Measurements from ENCODE around the gene CLEC19A.

CLEC19A gene

GRCh38 chr16:19274165-19274797 is 11.2 kb upstream of the CLEC19A start:
- H3K27me3 ChIP-seq (ENCODE audit: insufficient read depth, low read depth): no peaks in the 10 kb centered on the region
- no peak overlapping the region for H3K4me2 ChIP-seq
- no peaks in the 10 kb centered on the region for H3K36me3 ChIP-seq (ENCODE audit: insufficient read depth)
- no peak for TF ChIP-seq CTCF (conservative IDR thresholded peaks at IDR 0.05; ENCODE audit: low read depth, low read length)
- H4K20me1 ChIP-seq (ENCODE audit: insufficient read depth): no peaks in the 10 kb centered on the region
- H3K4me1 ChIP-seq (ENCODE audit: low read depth, poor library complexity, severe bottlenecking): no peaks in the 10 kb centered on the region
- H3K27ac ChIP-seq: no peak overlapping the region
- no peaks in the 10 kb centered on the region for H3K79me2 ChIP-seq (ENCODE audit: insufficient read depth, low read depth)
- H3K9ac ChIP-seq: no peak overlapping the region
- no peak overlapping the region for H2AFZ ChIP-seq (ENCODE audit: low read depth)
- no peak overlapping the region for H3K4me3 ChIP-seq (IDR thresholded peaks at IDR 0.05; ENCODE audit: insufficient read depth, low read depth, low read length)

GRCh38 chr16:19278403-19278802 is 7.1 kb upstream of the CLEC19A start:
- TF ChIP-seq CTCF (conservative IDR thresholded peaks at IDR 0.05; ENCODE audit: low read depth, low read length): no peak

GRCh38 chr16:19281246-19281645 is 4.3 kb upstream of the CLEC19A start:
- H3K79me2 ChIP-seq (ENCODE audit: insufficient read depth, low read depth): no peaks in the 10 kb centered on the region

More at GRCh38 chr16:19278403-19278802, 7.1 kb upstream of the CLEC19A start:
- Histone ChIP-seq H3K4me2 (no peak overlapping the region), H3K9ac (no peak overlapping the region), H3K4me3 (IDR thresholded peaks at IDR 0.05; ENCODE audit: insufficient read depth, low read depth, low read length) (no peak overlapping the region), H4K20me1 (ENCODE audit: insufficient read depth) (no peaks in the 10 kb centered on the region), H3K36me3 (ENCODE audit: insufficient read depth) (no peaks in the 10 kb centered on the region), H3K79me2 (ENCODE audit: insufficient read depth, low read depth) (no peaks in the 10 kb centered on the region), H3K4me1 (ENCODE audit: low read depth, poor library complexity, severe bottlenecking) (no peaks in the 10 kb centered on the region), H2AFZ (ENCODE audit: low read depth) (no peak overlapping the region), H3K27me3 (ENCODE audit: insufficient read depth, low read depth) (no peaks in the 10 kb centered on the region), H3K27ac (no peak overlapping the region)

GRCh38 chr16:19282101-19282500 is 3.4 kb upstream of the CLEC19A start:
- Histone ChIP-seq H3K4me3 (IDR thresholded peaks at IDR 0.05; ENCODE audit: insufficient read depth, low read depth, low read length) (no peak overlapping the region), H3K4me2 (no peak overlapping the region)

More at GRCh38 chr16:19281246-19281645, 4.3 kb upstream of the CLEC19A start:
- H3K27me3 ChIP-seq (ENCODE audit: insufficient read depth, low read depth): no peaks in the 10 kb centered on the region
- H3K27ac ChIP-seq: no peak overlapping the region
- no peak overlapping the region for H2AFZ ChIP-seq (ENCODE audit: low read depth)
- no peaks in the 10 kb centered on the region for H3K4me1 ChIP-seq (ENCODE audit: low read depth, poor library complexity, severe bottlenecking)
- H3K4me3 ChIP-seq (IDR thresholded peaks at IDR 0.05; ENCODE audit: insufficient read depth, low read depth, low read length): no peak overlapping the region
- no peak overlapping the region for H3K4me2 ChIP-seq
- no peaks in the 10 kb centered on the region for H3K36me3 ChIP-seq (ENCODE audit: insufficient read depth)
- H4K20me1 ChIP-seq (ENCODE audit: insufficient read depth): no peaks in the 10 kb centered on the region
- no peak for TF ChIP-seq CTCF (conservative IDR thresholded peaks at IDR 0.05; ENCODE audit: low read depth, low read length)
- H3K9ac ChIP-seq: no peak overlapping the region

More at GRCh38 chr16:19282101-19282500, 3.4 kb upstream of the CLEC19A start:
- no peaks in the 10 kb centered on the region for H3K79me2 ChIP-seq (ENCODE audit: insufficient read depth, low read depth)
- H3K4me1 ChIP-seq (ENCODE audit: low read depth, poor library complexity, severe bottlenecking): no peaks in the 10 kb centered on the region
- no peaks in the 10 kb centered on the region for H3K27me3 ChIP-seq (ENCODE audit: insufficient read depth, low read depth)
- H3K27ac ChIP-seq: no peak overlapping the region
- H3K36me3 ChIP-seq (ENCODE audit: insufficient read depth): no peaks in the 10 kb centered on the region
- H2AFZ ChIP-seq (ENCODE audit: low read depth): no peak overlapping the region
- no peak for TF ChIP-seq CTCF (conservative IDR thresholded peaks at IDR 0.05; ENCODE audit: low read depth, low read length)
- H4K20me1 ChIP-seq (ENCODE audit: insufficient read depth): no peaks in the 10 kb centered on the region
- H3K9ac ChIP-seq: no peak overlapping the region
